GM12891 (cell line): ENCODE results near the gene ARFGEF3.

Source experiments
- DNase-seq: peaks from one replicate; pipeline ENCODE4 v3.0.0; 2011; ENCODE audit warnings: low spot score; ENCODE audit not compliant: insufficient read length
- FAIRE-seq: peaks from 2 replicates; lab custom pipeline; 2011; peaks lifted over from hg19 to GRCh38; lab: Jason Lieb, UNC
- PAX5 ChIP-seq: IDR thresholded peaks from 2 replicates; pipeline ENCODE4 v1.6.1; 2011; ENCODE audit warnings: low read length, moderate library complexity, mild to moderate bottlenecking; ENCODE audit not compliant: insufficient read depth, severe bottlenecking
- POLR2A ChIP-seq: IDR thresholded peaks from 2 replicates; pipeline ENCODE4 v1.6.1; 2011; ENCODE audit warnings: low read depth, low read length, control low read depth
- POLR2AphosphoS5 ChIP-seq: IDR thresholded peaks from 2 replicates; pipeline ENCODE4 v1.6.1; 2011; ENCODE audit warnings: low read depth, low read length, control low read depth
- POU2F2 ChIP-seq: IDR thresholded peaks from 2 replicates; pipeline ENCODE4 v1.6.1; 2011; ENCODE audit warnings: low read depth, mild to moderate bottlenecking, control low read depth, low read length, moderate library complexity
- SPI1 ChIP-seq: IDR thresholded peaks from 2 replicates; pipeline ENCODE4 v1.6.1; 2011; ENCODE audit warnings: low read depth, low read length, control low read depth
- TAF1 ChIP-seq: IDR thresholded peaks from 2 replicates; pipeline ENCODE4 v1.6.1; 2011; ENCODE audit warnings: low read depth, low read length, control low read depth

The ARFGEF3 gene

DNA sequence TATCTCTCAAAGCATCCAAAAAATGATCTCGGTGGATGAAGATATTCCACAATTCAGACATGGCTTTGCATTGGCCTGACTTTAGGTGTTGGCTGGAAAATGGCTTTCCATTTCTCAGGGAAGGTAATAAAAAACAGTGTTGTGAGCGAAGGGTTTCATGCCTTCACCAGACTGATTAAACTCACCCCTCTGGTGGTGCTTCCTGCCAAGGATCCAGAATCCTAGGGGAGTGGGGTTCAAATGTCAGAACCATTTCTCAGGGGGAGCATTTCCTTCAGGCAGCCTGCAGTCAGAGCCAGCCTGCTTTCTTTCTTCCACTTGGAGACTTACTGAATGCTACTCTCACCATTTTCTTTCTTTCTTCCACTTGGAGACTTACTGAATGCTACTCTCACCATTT is 170.2 kb downstream of the ARFGEF3 start:
- no peak for TF ChIP-seq POLR2AphosphoS5
- no peak for TF ChIP-seq TAF1
- TF ChIP-seq PAX5, result no peak
- TF ChIP-seq SPI1, result no peak
- no peak for TF ChIP-seq POLR2A
- no peak for TF ChIP-seq POU2F2
- DNase-seq, result no peak
- FAIRE-seq, result no peak

DNA sequence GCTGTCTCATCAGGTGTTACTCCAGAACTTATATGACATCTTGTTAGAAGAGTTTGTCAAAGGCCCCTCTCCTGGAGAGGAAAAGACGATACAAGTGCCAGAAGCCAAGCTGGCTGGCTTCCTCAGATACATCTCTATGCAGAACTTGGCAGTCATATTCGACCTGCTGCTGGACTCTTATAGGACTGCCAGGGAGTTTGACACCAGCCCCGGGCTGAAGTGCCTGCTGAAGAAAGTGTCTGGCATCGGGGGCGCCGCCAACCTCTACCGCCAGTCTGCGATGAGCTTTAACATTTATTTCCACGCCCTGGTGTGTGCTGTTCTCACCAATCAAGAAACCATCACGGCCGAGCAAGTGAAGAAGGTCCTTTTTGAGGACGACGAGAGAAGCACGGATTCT is 172.3 kb downstream of the ARFGEF3 start:
- DNase-seq, result no peak
- TF ChIP-seq TAF1 (no peak), POLR2AphosphoS5 (no peak), SPI1 (no peak), POLR2A (no peak)
- no peak for FAIRE-seq

DNA sequence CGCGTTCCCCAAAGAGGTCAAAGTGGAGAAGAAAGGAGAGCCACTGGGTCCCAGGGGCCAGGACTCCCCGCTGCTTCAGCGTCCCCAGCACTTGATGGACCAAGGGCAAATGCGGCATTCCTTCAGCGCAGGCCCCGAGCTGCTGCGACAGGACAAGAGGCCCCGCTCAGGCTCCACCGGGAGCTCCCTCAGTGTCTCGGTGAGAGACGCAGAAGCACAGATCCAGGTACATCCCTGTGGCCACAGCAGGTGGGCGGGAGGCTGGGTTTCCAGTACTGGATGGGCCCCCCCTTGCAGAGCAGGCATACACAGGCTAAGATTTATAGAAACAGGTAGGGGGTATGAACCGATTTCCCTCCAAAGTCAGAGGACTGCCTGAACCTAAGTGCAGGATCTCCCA is 173.2 kb downstream of the ARFGEF3 start:
- TF ChIP-seq PAX5 (no peak), SPI1 (no peak), POU2F2 (no peak), POLR2AphosphoS5 (no peak), POLR2A (no peak), TAF1 (no peak)
- FAIRE-seq (no peak), DNase-seq (no peak)

DNA sequence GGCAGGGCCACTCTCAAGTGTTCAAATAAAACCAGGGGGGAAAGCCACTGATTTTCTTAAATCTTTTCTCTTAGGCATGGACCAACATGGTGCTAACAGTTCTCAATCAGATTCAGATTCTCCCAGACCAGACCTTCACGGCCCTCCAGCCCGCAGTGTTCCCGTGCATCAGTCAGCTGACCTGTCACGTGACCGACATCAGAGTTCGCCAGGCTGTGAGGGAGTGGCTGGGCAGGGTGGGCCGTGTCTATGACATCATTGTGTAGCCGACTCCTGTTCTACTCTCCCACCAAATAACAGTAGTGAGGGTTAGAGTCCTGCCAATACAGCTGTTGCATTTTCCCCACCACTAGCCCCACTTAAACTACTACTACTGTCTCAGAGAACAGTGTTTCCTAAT is 174.5 kb downstream of the ARFGEF3 start:
- DNase-seq (no peak), FAIRE-seq (no peak)
- TF ChIP-seq PAX5, result no peak
- no peak for TF ChIP-seq POU2F2
- no peak for TF ChIP-seq POLR2AphosphoS5
- no peak for TF ChIP-seq SPI1
- no peak for TF ChIP-seq TAF1
- TF ChIP-seq POLR2A, result no peak

DNA sequence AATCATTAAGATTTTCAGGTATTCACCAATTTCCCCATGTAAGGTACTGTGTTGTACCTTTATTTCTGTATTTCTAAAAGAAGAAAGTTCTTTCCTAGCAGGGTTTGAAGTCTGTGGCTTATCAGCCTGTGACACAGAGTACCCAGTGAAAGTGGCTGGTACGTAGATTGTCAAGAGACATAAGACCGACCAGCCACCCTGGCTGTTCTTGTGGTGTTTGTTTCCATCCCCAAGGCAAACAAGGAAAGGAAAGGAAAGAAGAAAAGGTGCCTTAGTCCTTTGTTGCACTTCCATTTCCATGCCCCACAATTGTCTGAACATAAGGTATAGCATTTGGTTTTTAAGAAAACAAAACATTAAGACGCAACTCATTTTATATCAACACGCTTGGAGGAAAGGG is 175.3 kb downstream of the ARFGEF3 start:
- FAIRE-seq, result no peak
- no peak for DNase-seq
- TF ChIP-seq POLR2AphosphoS5, result no peak
- no peak for TF ChIP-seq POU2F2
- no peak for TF ChIP-seq POLR2A
- no peak for TF ChIP-seq TAF1

DNA sequence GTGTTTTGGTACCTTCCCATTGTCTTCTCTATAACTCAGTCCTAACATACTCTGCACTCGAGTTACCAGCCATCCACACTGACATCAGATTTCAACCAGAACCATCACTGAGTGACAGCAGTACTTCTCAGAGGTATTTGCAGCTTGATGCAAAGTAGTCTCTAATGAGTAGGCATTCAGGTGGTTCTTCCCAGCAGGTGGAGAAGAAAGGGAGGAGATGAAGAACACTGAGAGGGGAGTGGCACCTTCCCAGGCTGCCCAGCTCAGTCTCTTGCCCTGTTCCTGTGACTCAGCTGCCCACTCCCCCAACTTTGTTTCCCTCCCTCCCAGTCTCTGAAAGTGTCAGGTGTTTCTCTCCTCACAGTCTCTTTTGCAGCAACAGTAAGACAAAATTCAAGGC is 177.3 kb downstream of the ARFGEF3 start:
- FAIRE-seq, result no peak
- no peak for DNase-seq
- TF ChIP-seq POU2F2 (no peak), TAF1 (no peak), SPI1 (no peak), POLR2A (no peak), PAX5 (no peak), POLR2AphosphoS5 (no peak)

DNA sequence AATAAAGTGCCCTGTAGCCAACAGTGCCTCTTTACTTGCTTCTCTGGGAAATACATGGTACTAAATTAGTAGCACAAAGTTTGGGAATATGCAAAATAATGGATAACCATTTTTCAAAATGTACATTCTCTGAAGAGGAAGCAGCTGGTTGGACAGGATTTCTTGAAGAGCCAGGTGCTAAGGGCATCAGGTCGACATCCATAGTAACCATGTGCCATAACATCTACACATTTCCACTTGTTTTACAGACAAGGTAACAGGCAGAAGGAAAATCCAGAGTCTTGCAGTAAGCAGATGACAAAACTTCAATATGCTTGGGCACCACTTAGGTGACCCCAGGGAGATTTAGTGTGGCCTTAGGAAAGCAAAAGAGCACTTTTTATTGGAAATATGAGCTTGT is 179.4 kb downstream of the ARFGEF3 start:
- no peak for FAIRE-seq
- DNase-seq, result no peak
- TF ChIP-seq SPI1 (no peak), PAX5 (no peak), TAF1 (no peak), POLR2AphosphoS5 (no peak), POU2F2 (no peak), POLR2A (no peak)

DNA sequence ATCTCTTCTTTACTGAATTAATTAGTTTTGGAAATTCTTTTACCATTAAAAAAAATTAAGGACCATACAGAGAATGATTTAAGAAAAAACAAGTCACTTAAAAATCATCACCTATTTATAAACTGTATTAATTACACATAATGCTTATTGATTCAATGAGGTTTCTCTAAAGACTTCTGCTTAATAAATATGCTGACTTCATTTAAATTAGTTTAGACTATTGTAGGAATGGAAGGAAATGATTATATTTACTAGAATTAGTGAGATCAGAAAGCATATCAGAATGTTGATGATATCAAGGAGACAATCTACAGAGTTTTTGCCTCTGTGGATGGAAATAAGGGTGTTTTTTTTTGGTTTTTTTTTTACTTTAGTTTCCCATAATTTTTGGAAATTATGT is 181.4 kb downstream of the ARFGEF3 start:
- FAIRE-seq, result no peak
- DNase-seq, result no peak
- TF ChIP-seq SPI1 (no peak), POLR2A (no peak), PAX5 (no peak), TAF1 (no peak), POLR2AphosphoS5 (no peak), POU2F2 (no peak)

DNA sequence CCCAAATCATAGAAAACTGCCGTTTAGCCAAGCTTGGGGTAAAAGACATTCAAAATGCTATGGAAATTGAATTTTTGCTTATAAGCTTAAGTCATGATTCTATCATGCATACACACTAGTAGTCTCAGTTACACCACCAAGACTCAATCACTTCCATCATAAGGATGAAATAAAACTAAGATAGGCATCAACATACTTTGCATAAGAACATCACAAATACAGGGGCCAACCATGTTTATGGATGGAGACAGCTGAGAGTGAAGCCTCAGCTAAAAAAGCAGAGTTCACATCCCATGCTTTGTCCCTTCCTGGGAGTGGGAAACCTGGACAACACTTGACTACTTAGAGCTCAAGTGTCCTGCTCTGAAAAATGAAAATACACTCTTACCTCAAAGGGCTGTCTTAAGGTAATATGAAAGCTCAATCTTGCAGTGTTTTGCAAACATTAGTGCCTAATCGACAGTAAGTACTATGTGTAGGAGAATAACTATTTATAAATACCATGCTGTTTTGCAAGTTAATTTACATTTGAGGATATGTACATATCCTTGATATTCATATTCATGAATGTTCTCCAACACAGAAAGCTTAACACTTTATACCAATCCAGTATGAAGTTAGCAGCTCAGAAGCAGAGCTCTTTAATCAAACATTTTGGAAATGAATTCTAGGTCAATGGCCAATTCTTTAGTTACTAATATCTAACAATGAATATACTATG is 184.0 kb downstream of the ARFGEF3 start:
- DNase-seq, result no peak
- no peak for FAIRE-seq
- TF ChIP-seq PAX5 (no peak), POU2F2 (no peak), TAF1 (no peak), POLR2AphosphoS5 (no peak), POLR2A (no peak), SPI1 (no peak)

DNA sequence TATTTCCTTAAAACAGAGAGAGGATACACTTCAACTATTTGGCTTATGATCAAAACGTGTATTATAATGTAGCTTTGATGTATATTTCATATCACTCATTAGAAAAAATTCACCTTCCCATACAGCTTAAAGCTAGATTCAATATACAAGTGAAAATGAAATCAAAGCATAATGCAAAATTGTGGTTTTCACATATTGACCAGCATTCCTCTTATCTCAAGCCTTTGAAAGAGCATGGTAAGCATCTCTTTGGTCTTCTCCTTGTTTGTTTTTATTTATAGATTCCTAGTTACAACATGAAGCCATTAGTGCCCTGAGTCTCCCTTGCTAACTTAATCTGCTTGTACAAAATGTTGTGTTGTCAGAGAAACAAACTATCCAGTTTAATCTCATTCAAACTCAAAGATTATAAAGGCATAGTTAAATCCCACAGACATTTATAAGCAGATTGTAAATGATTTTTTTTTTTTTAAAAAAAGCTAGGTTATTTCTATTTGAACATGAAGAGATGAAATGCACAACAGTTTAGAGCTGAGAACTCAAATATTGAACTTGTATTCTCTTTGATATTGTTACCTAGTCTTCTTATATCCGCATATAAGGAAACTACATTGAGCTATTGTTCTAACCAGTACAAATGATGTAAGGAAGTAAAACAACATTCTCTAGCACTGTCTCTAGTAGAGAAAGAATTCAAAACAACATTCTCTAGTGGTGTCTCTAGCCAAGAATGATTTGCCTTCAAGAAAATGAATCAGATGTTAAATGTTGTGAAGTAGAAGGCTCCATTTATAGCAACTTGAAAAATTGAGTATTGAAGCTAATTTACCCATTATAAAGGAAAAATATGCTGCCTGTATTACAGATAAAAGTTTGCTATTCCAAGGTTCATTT is 184.8 kb downstream of the ARFGEF3 start:
- FAIRE-seq, result no peak
- TF ChIP-seq PAX5, result no peak
- TF ChIP-seq POLR2A, result no peak
- TF ChIP-seq POU2F2, result no peak
- TF ChIP-seq SPI1, result no peak
- no peak for TF ChIP-seq POLR2AphosphoS5
- no peak for TF ChIP-seq TAF1
- DNase-seq, result no peak
